ENCODE results near the gene PCDH18.
"Not testable (repeated sequence)": the region's sequence is repeated elsewhere in the genome, so short reads cannot be mapped to it uniquely, and the experiment has no call there.

Gene PCDH18

DNA sequence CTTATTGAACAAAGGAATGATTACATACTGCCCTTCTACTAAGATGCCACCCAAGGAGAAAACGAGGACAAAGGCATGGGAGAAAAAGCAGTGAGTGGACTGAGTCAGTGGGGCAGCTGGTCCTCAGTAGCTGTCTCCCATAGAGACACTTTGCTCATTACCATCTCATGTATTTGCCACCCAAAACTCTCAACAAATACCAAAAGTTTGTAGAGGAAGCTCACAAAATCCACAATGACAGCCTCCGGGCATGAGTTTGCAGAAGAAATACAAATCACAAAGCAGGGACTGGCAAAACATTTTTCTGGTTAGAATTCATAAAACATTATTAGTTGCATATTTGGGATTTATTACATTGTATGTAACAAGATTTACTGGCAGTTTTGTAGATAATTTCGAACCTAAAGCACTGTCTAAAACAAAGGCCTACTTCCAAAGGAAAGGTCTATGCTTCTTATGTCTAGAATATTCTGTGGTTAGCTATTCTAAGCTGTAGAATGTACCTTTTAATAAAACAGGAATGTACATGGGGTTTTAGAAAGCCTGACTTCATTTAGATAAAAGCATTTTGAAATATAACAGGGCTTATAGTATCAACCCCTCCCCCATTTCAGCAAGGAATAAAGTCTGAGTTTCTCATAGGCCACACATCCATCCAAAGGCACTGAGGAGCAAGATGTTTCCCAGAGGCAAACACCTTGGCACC lies 17.7 kb downstream of the PCDH18 start:
- no peak for TF ChIP-seq CTCF (IDR thresholded peaks at IDR 0.05; ENCODE audit: low read depth, low read length)
- DNase-seq (ENCODE audit: extremely low read depth, low read depth): no peak

GRCh38 chr4:137510557-137511265 lies 21.6 kb downstream of the PCDH18 start:
- TF ChIP-seq CTCF (IDR thresholded peaks at IDR 0.05; ENCODE audit: low read depth, low read length): no peak
- DNase-seq (ENCODE audit: extremely low read depth, low read depth): peak; percentile 85

DNA sequence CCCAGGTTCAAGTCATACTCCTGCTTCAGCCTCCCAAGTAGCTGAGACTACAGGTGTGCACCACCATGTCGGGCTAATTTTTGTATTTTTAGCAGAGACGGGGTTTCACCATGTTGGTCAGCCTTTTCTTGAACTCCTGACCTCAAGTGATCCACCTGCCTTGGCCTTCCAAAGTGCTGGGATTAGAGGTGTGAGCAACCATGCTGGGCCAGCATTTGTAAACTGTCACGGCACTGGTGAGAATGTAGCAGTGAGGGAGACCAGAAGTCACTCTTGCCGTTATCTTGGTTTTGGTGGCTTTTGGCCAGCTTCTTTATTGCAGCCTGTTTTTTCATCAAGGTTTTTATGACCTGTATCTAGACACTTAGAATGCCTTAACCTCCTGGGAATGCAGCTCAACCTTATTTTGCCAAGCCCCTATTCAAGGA lies 22.4 kb downstream of the PCDH18 start:
- no peak for TF ChIP-seq CTCF (IDR thresholded peaks at IDR 0.05; ENCODE audit: low read depth, low read length)
- no peak for DNase-seq (ENCODE audit: extremely low read depth, low read depth)

DNA sequence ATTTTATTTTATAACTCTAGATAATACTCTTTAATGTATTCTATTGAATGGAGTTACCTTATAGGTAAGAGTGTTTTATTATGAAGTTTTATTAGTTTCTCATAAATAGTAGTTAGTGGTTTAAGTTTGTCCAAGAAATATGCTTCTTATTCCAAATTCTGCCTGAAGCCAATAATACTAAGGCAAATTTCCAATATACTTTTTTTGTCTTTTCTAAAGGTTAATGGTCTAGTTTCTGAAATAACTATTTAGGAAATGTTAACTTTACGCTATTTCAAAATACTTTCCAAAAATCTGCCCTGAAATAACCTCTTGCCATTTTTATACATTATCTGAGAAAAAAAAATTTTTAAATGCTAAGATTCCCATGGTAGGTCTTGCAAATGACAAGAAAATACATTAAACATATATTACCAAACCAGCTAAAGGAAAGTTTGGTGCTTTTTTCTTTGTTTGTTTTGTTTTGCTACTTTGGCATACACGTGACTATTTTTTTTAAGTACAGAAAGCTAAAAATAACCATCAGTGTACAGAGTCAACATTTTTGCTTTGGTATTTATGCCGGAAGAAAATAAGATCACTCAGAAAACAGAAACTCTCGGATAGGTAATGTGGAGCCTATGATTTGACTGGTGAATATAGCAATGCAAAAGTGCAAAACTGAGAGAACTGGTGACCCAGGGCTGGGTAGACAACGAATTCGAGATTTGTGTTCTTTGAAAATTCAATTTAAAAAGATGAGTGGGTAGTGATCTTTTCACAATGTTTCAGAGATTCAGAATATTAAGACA lies 29.8 kb downstream of the PCDH18 start:
- DNase-seq (ENCODE audit: extremely low read depth, low read depth): no peak
- TF ChIP-seq CTCF (IDR thresholded peaks at IDR 0.05; ENCODE audit: low read depth, low read length): no peak

GRCh38 chr4:137496267-137496666 lies 36.0 kb downstream of the PCDH18 start:
- not testable (repeated sequence) for DNase-seq (ENCODE audit: extremely low read depth, low read depth)

DNA sequence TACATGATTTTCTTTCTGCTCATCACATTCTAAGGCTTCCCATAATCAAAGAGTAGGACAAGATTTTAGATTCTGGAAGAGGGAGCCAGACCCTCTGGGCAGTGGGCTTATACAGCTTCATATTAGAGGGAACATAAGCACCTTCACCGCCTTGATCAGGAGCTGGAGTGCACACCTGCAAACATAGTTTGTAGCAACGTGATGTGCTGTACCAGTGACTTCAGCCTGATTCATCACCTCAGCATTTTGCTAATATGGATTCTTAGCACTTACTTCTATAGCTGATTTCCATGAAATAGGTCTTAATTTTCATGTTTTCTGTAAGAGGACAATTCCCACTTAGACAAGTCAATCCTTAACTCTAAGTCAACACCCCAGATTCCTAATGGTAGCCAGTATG lies 36.7 kb downstream of the PCDH18 start:
- DNase-seq (ENCODE audit: extremely low read depth, low read depth): no peak
- no peak for TF ChIP-seq CTCF (IDR thresholded peaks at IDR 0.05; ENCODE audit: low read depth, low read length)

GRCh38 chr4:137483313-137483959 lies 48.9 kb downstream of the PCDH18 start:
- DNase-seq (ENCODE audit: extremely low read depth, low read depth): not testable (repeated sequence)

- DNase-seq (ENCODE audit: extremely low read depth, low read depth): not testable (repeated sequence)
Observed at GRCh38 chr4:137479657-137480056, 52.6 kb downstream of the PCDH18 start.
